KMS-11 (cell line): ENCODE data around the gene SLC38A5.

ENCODE experiments used
- H2AFZ ChIP-seq: fragments of 200-600 bp; sonication (generic); 2 replicates; pipeline ENCODE4 v1.6.1; 2016; ENCODE audit warnings: antibody characterized with exemption, mixed run types, low read depth
- H3K27ac ChIP-seq: fragments of 200-600 bp; sonication (generic); 2 replicates; pipeline ENCODE4 v1.6.1; 2016; ENCODE audit warnings: mild to moderate bottlenecking, mixed run types
- H3K27me3 ChIP-seq: fragments of 200-600 bp; sonication (generic); 2 replicates; pipeline ENCODE4 v1.6.1; 2017; ENCODE audit warnings: mild to moderate bottlenecking, low read depth, mixed run types, moderate library complexity; ENCODE audit not compliant: insufficient read depth
- H3K36me3 ChIP-seq: fragments of 200-600 bp; sonication (generic); 2 replicates; pipeline ENCODE4 v1.6.1; 2017; ENCODE audit warnings: mild to moderate bottlenecking, mixed run types; ENCODE audit not compliant: insufficient read depth
- H3K4me1 ChIP-seq: fragments of 200-600 bp; sonication (generic); 2 replicates; pipeline ENCODE4 v1.6.1; 2016; ENCODE audit warnings: mild to moderate bottlenecking, low read depth, mixed run types; ENCODE audit not compliant: poor library complexity, severe bottlenecking
- H3K4me2 ChIP-seq: fragments of 200-600 bp; sonication (generic); 2 replicates; pipeline ENCODE4 v1.7.0; 2016; ENCODE audit warnings: mild to moderate bottlenecking, mixed run types
- H3K4me3 ChIP-seq: fragments of 200-600 bp; sonication (generic); IDR thresholded peaks from 2 replicates; pipeline ENCODE4 v1.6.1; 2017; ENCODE audit warnings: low read depth, low read length, mixed read lengths; ENCODE audit not compliant: insufficient read depth
- H3K79me2 ChIP-seq: fragments of 200-600 bp; sonication (generic); 2 replicates; pipeline ENCODE4 v1.6.1; 2016; ENCODE audit warnings: low read depth, mixed run types; ENCODE audit not compliant: insufficient read depth
- H3K9ac ChIP-seq: fragments of 200-600 bp; sonication (generic); 2 replicates; pipeline ENCODE4 v1.6.1; 2016; ENCODE audit warnings: mild to moderate bottlenecking, mixed run types
- H4K20me1 ChIP-seq: fragments of 200-600 bp; sonication (generic); 2 replicates; pipeline ENCODE4 v1.6.1; 2016; ENCODE audit warnings: mild to moderate bottlenecking, mixed run types; ENCODE audit not compliant: insufficient read depth
- CTCF ChIP-seq: fragments of 200-600 bp; sonication (generic); conservative IDR thresholded peaks from 2 replicates; pipeline ENCODE4 v1.6.1; 2017; ENCODE audit warnings: low read depth, mild to moderate bottlenecking, antibody characterized with exemption, low read length, moderate library complexity, mixed read lengths

SLC38A5 gene

DNA sequence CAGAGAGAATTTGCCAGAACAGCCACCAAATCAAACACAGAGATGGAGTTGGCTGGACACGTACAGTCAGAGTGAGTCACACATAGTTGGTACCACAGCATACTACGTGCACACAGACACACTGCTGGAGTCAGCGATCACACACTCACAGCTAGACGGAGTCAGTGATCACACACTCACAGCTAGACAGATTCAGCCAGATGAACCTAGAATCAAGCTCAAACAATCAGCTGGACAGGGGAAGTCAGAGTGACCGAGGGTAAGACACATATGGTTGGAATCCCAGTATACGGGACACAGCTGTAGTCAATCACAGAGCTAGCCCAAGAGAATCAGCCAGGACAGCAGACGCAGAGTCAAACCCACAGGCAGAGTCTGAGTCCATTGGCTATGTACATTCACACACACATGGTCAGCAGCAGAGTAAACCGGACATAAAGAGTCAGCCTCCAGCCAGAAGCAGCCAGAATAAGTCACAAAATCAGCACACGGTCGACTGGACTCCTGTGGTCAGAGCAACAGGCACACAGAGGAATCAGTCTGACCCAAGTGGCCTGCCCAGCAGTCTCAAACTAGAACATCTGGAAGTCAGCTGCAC lies 4.6 kb downstream of the SLC38A5 start:
- Histone ChIP-seq H3K4me2 (peak overlapping the region; percentile 21; the same call in 1 of the 2 replicates), H4K20me1 (no peaks in the 10 kb centered on the region), H3K27me3 (no peaks in the 10 kb centered on the region), H2AFZ (no peak overlapping the region), H3K9ac (no peak overlapping the region), H3K27ac (no peak overlapping the region), H3K4me3 (no peak overlapping the region), H3K4me1 (peaks cover 21% of the 10 kb centered on the region), H3K36me3 (no peaks in the 10 kb centered on the region), H3K79me2 (peaks cover 49% of the 10 kb centered on the region)
- TF ChIP-seq CTCF = no peak

DNA sequence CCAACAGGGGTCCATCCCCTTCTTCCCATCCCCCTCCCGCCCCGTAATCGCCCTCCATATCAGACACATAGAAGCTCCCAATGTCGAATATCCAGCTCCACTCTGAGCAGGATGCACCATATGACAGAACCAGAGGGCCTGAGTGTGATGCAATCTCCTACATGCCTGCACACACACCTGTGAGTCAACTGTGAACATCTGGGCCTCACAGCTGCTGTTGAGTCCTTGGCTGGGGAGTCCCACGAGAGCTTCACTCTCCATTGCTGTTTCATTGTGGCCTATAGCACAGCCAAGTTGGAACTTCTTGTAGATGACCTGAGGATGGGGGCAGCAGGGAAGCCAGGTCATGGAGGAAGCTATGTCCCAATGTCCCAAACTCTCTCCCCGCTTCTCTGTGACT lies 8.2 kb downstream of the SLC38A5 start:
- Histone ChIP-seq H3K27ac (no peak overlapping the region), H3K27me3 (no peaks in the 10 kb centered on the region), H4K20me1 (no peaks in the 10 kb centered on the region), H2AFZ (no peak overlapping the region), H3K79me2 (peaks cover 27% of the 10 kb centered on the region), H3K9ac (no peak overlapping the region), H3K36me3 (no peaks in the 10 kb centered on the region), H3K4me2 (no peak overlapping the region), H3K4me3 (no peak overlapping the region), H3K4me1 (peaks cover 13% of the 10 kb centered on the region)
- TF ChIP-seq CTCF = no peak

GRCh38 chrX:48460606-48461005 lies 9.5 kb downstream of the SLC38A5 start:
- Histone ChIP-seq H3K79me2 (peaks cover 17% of the 10 kb centered on the region; the same call in 1 of the 2 replicates), H3K4me1 (peaks cover 8% of the 10 kb centered on the region), H3K4me3 (no peak overlapping the region), H3K27me3 (no peaks in the 10 kb centered on the region), H3K4me2 (no peak overlapping the region), H3K27ac (no peak overlapping the region), H3K36me3 (no peaks in the 10 kb centered on the region), H3K9ac (no peak overlapping the region), H2AFZ (no peak overlapping the region), H4K20me1 (no peaks in the 10 kb centered on the region)
- TF ChIP-seq CTCF = no peak

- H2AFZ ChIP-seq = no peak overlapping the region
- H3K4me1 ChIP-seq = peaks cover 3% of the 10 kb centered on the region
- no peaks in the 10 kb centered on the region for H4K20me1 ChIP-seq
- no peak for TF ChIP-seq CTCF
- H3K27me3 ChIP-seq = no peaks in the 10 kb centered on the region
- no peak overlapping the region for H3K9ac ChIP-seq
- H3K27ac ChIP-seq = no peak overlapping the region
- H3K4me2 ChIP-seq = no peak overlapping the region
- H3K79me2 ChIP-seq = peaks cover 12% of the 10 kb centered on the region; the same call in 1 of the 2 replicates
- H3K4me3 ChIP-seq = no peak overlapping the region
- no peaks in the 10 kb centered on the region for H3K36me3 ChIP-seq
Observed at GRCh38 chrX:48460031-48460430, 10.0 kb downstream of the SLC38A5 start.
